Lower leg skin (tissue), 4 donors: ENCODE data around the gene CYP27A1. TPM values are rescaled to one million over a fixed set of nuclear protein-coding genes. Genes with fewer than 3 reads are reported as not detected.

ENCODE experiments used
- DNase-seq, 2 donors: peaks; one replicate each; pipeline ENCODE4 v3.0.0-alpha.2; 2019; ENCODE audit warnings: low spot score in 2 of 2
- H3K4me3 ChIP-seq: fragments of 200-600 bp; sonication (generic); 2 replicates; pipeline ENCODE4 v1.5.1; 2017; ENCODE audit warnings: mild to moderate bottlenecking, low read depth; ENCODE audit not compliant: poor library complexity, severe bottlenecking
- CTCF ChIP-seq, 3 donors: fragments of 450-650 bp; IDR thresholded peaks; one replicate each; pipeline ENCODE4 v1.5.1; 2016; ENCODE audit warnings: antibody characterized with exemption in 3 of 3, mild to moderate bottlenecking in 3 of 3, moderate library complexity in 2 of 3
- POLR2A ChIP-seq, 2 donors: fragments of 450-650 bp; IDR thresholded peaks; one replicate each; pipeline ENCODE4 v1.6.1; 2016 to 2017; ENCODE audit warnings: antibody characterized with exemption in 2 of 2, mild to moderate bottlenecking in 1 of 2, moderate library complexity in 1 of 2
- WGBS, 2 donors: methylation state at CpG; one replicate each; pipeline ENCODE4 v1.1.5; 2018; 5-methylcytosine and 5-hydroxymethylcytosine counted together
- intact Hi-C: fragments of 100-400 bp; cut with DNase I; formaldehyde crosslinking; loops from one replicate; pipeline ENCODE4 v1.15.0; 2023; ENCODE audit warnings: low total_unique reads
- total RNA-seq, 4 donors: library from RNA; depleted of rRNA; stranded (reverse); fragments of >200 nt; gene quantifications; one replicate each; pipeline ENCODE4 v1.1.0, GENCODE V29; 2016

CYP27A1 gene
- total RNA-seq, 4 donors from 2014 or later, result 12.9 to 35.2 (median 21.8) TPM

DNA sequence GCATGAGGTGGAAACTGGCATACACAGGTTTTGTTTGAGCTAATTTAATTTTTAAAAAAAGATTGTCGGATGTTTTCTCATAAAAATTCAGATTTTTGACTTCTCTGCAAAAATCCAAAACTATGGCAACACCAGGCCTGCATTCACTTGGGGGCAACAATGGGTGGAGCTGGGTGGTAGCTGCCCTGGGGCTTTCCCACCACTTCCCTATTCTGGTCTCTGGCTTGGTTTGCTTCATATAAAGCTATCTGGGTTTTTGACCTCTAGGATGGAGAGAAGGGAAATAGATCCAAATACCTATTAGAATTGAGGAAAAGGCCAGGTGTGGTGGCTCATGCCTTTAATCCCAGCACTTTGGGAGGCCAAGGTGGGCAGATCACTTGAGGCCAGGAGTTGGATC is 5.5 kb upstream of the CYP27A1 start:
- no peak overlapping the region for H3K4me3 ChIP-seq
- intact Hi-C loops, result no loop called here
- no peak for DNase-seq
- TF ChIP-seq POLR2A (IDR thresholded peaks at IDR 0.05) (no peak), CTCF (IDR thresholded peaks at IDR 0.05) (no peak)
- 95 to 100% methylated on average over 1 of the region's 1 CpG for WGBS, 2 donors

GRCh38 chr2:218777276-218777990 is 4.5 kb upstream of the CYP27A1 start:
- DNase-seq, result no peak
- no peak for TF ChIP-seq POLR2A (IDR thresholded peaks at IDR 0.05)
- no peak for TF ChIP-seq CTCF (IDR thresholded peaks at IDR 0.05)
- no peak overlapping the region for H3K4me3 ChIP-seq
- intact Hi-C loops, result no loop called here
- 95 to 96% methylated on average over 9 of the region's 9 CpGs for WGBS, 2 donors

- no peak overlapping the region for H3K4me3 ChIP-seq
- DNase-seq, result no peak
- intact Hi-C loops, result no loop called here
- 76 to 86% methylated on average over 2 of the region's 2 CpGs for WGBS, 2 donors
- no peak for TF ChIP-seq POLR2A (IDR thresholded peaks at IDR 0.05)
- TF ChIP-seq CTCF (IDR thresholded peaks at IDR 0.05), result no peak
Measured at GRCh38 chr2:218780046-218780445, 1.9 kb upstream of the CYP27A1 start.

DNA sequence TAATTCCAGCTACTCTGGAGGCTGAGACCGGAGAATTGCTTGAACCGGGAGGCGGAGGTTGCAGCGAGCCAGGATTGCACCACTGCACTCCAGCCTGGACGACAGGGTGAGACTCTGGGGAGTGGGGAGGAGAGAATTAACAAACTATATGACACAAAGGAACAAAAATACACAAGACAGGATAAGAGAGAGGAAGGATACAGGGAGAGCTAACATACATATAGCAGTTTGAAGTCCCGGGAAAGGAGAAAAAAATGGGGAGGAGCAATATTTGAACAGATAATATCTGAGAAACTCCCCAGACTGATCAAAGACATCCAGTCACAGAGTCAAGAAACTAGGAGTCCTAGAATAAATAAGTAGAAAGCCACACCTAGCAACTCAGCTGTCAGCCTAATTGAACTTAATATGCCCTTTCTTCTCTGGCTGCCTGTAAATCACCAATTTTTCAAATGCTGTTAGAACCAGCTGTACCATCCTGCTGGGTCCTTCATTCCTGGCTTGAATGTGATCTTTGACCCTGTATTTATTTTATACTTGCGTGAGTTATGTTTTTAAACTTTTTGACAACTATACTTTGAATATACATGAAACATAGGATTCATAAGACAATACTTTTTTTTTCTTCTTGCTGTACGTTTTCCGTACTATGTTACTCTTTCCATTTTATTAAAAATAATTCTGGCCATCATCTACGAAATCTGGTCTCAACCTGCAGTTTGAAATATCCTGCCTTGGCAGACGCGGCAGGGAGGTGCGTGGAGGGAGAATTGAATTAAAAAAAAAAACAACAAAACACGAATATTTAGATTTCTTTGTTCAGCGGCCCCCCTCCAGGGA is 876 bp upstream of the CYP27A1 start:
- DNase-seq, result no peak
- intact Hi-C loops, result no loop called here
- 25 to 29% methylated on average over 15 of the region's 15 CpGs for WGBS, 2 donors
- H3K4me3 ChIP-seq, result peak overlapping the region; percentile 70
- no peak for TF ChIP-seq CTCF (IDR thresholded peaks at IDR 0.05)
- no peak for TF ChIP-seq POLR2A (IDR thresholded peaks at IDR 0.05)

- WGBS, 2 donors, result 33 to 43% methylated on average over 6 of the region's 6 CpGs
- TF ChIP-seq CTCF (IDR thresholded peaks at IDR 0.05), result no peak
- no peak for DNase-seq
- intact Hi-C loops, result no loop called here
- H3K4me3 ChIP-seq, result peak overlapping the region; percentile 70
Measured at GRCh38 chr2:218782528-218782844, 539 bp downstream of the CYP27A1 start.
